ENCODE data around the gene PRAMEF14.
"Not testable (repeated sequence)": the region's sequence is repeated elsewhere in the genome, so short reads cannot be mapped to it uniquely, and the experiment has no call there.

The PRAMEF14 gene

GRCh38 chr1:13347034-13347433 is at the start of gene PRAMEF14:
Gene PRAMEF14, minus strand, starts transcription at chr1:13347134. Its CDS starts 1,820 bp downstream, at chr1:13345314.
- DNase-seq (ENCODE audit: low read depth): not testable (repeated sequence)

GRCh38 chr1:13395311-13395710 is 48.4 kb upstream of the PRAMEF14 start:
- DNase-seq (ENCODE audit: low read depth): not testable (repeated sequence)

GRCh38 chr1:13394761-13395160 is 47.8 kb upstream of the PRAMEF14 start:
- not testable (repeated sequence) for DNase-seq (ENCODE audit: low read depth)

GRCh38 chr1:13393004-13393403 is 46.1 kb upstream of the PRAMEF14 start:
- DNase-seq (ENCODE audit: low read depth): not testable (repeated sequence)

- not testable (repeated sequence) for DNase-seq (ENCODE audit: low read depth)
Observed at GRCh38 chr1:13389332-13389731, 42.4 kb upstream of the PRAMEF14 start, which contains the start of gene PRAMEF17. Gene PRAMEF17, plus strand, starts transcription at chr1:13389632. Its CDS starts 26 bp downstream, at chr1:13389658.

- not testable (repeated sequence) for DNase-seq (ENCODE audit: low read depth)
Observed at GRCh38 chr1:13380380-13380779, 33.4 kb upstream of the PRAMEF14 start.

- DNase-seq (ENCODE audit: low read depth): not testable (repeated sequence)
Observed at GRCh38 chr1:13378983-13379382, 32.0 kb upstream of the PRAMEF14 start.

- not testable (repeated sequence) for DNase-seq (ENCODE audit: low read depth)
Observed at GRCh38 chr1:13368544-13368943, 21.6 kb upstream of the PRAMEF14 start.

- not testable (repeated sequence) for DNase-seq (ENCODE audit: low read depth)
Observed at GRCh38 chr1:13366536-13366935, 19.6 kb upstream of the PRAMEF14 start.

GRCh38 chr1:13364928-13365327 is 18.0 kb upstream of the PRAMEF14 start:
- not testable (repeated sequence) for DNase-seq (ENCODE audit: low read depth)

GRCh38 chr1:13362364-13362763 is 15.4 kb upstream of the PRAMEF14 start:
- not testable (repeated sequence) for DNase-seq (ENCODE audit: low read depth)

- peak; percentile 36 for DNase-seq (ENCODE audit: low read depth)
Observed at GRCh38 chr1:13356774-13357173, 9.8 kb upstream of the PRAMEF14 start.

- DNase-seq (ENCODE audit: low read depth): not testable (repeated sequence)
Observed at GRCh38 chr1:13354475-13354874, 7.5 kb upstream of the PRAMEF14 start.

- not testable (repeated sequence) for DNase-seq (ENCODE audit: low read depth)
Observed at GRCh38 chr1:13353476-13353875, 6.5 kb upstream of the PRAMEF14 start.

GRCh38 chr1:13342496-13342895 is 4.4 kb downstream of the PRAMEF14 start:
- not testable (repeated sequence) for DNase-seq (ENCODE audit: low read depth)

- not testable (repeated sequence) for DNase-seq (ENCODE audit: low read depth)
Observed at GRCh38 chr1:13315281-13315680, 31.7 kb downstream of the PRAMEF14 start, which contains the start of gene PRAMEF15. Gene PRAMEF15, plus strand, starts transcription at chr1:13315581. Its CDS starts 2,827 bp downstream, at chr1:13318408.

GRCh38 chr1:13303239-13303638 is 43.7 kb downstream of the PRAMEF14 start, which contains the start of gene PRAMEF33:
Gene PRAMEF33, plus strand, starts transcription at chr1:13303539. Its CDS starts 2,416 bp downstream, at chr1:13305955.
- DNase-seq (ENCODE audit: low read depth): not testable (repeated sequence)

GRCh38 chr1:13302197-13302596 is 44.7 kb downstream of the PRAMEF14 start:
- DNase-seq (ENCODE audit: low read depth): not testable (repeated sequence)

- not testable (repeated sequence) for DNase-seq (ENCODE audit: low read depth)
Observed at GRCh38 chr1:13298699-13299098, 48.2 kb downstream of the PRAMEF14 start.

- not testable (repeated sequence) for DNase-seq (ENCODE audit: low read depth)
Observed at GRCh38 chr1:13297216-13297931, 49.6 kb downstream of the PRAMEF14 start.

All from amniotic epithelial cell (primary cell).